Raji (cell line): ENCODE results near the gene AKAP6.

ENCODE experiments used
- POLR2A ChIP-seq: IDR thresholded peaks from 2 replicates; pipeline ENCODE4 v1.6.1; 2011; ENCODE audit warnings: low read depth, low read length, control low read depth; ENCODE audit not compliant: insufficient read depth

Gene AKAP6

GRCh38 chr14:32696325-32697091 is 367.4 kb downstream of the AKAP6 start:
- TF ChIP-seq POLR2A, result no peak

DNA sequence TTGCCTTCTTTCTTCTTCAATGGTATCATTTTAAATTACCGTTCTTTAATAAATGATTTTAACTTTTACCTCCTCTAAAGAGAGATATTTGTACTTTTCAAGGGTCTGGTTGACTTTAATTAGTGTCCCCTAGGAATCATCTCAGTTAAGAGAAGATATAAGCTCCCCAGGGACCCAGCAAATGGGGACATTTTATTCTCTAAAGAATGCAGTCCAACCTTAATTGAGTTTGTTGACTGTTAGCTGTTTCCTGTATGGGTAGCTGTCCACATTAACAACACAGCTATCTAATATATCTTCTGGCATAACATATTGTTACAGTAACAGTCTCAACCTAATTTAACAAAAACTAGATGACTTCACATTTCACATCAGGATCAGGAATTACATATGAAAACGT is 368.0 kb downstream of the AKAP6 start:
- TF ChIP-seq POLR2A, result no peak

DNA sequence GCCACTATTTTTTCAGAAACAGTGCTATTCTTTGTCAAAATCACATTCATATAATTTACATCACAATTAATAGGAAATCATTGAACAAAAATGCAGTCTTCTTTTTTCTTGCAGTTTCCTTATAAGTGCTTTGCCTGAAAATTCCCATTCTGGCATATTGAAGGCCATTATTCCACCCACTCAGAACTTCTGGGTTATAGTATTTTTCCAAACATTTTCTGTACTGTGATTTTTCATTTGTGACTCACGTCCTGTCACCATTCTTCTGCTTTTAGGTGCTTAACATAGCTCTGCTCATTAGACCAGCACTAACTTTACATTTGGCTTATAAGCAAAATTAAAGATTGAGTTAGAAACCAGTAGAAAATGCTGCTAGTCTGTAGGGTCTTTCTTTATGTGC is 368.6 kb downstream of the AKAP6 start:
- no peak for TF ChIP-seq POLR2A

DNA sequence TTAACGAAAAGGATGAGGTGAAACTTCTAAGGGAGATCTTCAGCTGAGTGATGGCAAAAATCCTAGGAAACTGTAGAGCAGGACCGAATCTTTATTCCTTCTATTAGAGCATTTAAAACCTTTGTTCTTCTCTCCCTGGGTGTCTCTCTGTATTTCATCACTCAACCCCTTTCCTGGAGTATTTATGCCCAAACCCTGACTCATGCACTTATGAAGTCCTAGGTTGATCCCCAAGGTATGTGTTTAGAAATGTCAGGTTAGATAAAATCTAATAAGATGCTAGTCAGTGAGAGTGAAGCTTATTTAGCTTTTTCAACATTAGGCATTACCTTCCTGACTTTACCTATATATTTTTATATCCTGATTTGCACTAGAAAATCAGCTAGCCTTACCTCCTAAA is 369.7 kb downstream of the AKAP6 start:
- no peak for TF ChIP-seq POLR2A

DNA sequence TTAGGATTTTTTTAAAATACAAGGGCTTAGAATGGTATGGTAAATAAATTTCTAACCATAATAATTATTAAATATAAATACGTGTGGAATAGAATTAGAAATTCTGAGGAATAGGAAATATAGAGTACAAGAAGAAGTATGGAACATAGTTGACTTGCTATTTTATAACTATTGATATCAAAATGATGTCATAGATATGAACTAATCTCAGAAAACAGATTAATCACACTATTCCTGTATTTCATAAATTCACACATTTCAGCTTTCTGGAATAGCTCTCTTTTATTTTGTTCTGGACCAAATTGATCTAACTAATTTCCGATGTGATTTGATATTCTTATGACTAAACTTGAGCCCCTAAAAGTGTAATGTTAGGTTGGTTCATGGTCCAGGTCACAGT is 372.4 kb downstream of the AKAP6 start:
- no peak for TF ChIP-seq POLR2A

DNA sequence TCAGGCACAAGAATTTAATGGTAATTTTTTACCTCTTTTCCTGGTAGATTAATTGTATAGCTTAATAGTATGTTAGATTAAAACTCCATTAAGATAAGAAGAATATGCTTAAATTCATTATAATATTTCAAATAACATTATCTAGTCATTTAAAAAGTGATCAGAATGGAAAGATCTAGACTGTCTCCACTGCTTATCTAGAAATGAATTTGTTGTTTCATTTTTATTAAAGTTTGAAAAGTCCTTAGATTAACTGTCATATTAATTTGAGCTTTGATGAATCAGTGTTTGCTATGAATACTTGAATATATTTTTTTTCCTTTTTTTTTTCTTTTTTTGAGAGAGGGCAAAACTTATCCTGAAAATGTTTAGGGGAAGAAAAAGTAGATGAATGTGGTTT is 373.0 kb downstream of the AKAP6 start:
- TF ChIP-seq POLR2A, result no peak

DNA sequence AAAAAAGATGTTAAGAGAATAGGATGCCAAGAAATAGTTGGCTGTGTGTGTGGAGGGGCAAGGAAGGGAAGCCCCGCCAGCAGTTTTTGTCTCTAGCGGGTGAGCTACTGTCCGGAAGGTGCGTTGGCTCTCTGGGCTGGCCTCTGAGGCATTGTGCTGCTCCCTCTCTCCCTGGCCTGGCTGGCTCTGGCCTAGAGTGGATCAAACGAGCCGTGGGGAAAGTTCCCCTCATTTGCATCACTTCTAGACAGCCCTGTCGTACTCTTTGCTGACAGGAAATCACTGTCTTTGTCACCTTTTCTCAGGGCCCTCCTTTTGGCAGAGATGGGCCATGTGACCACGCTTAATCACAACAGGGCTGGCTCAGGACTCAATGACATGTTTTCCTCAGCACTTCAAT is 373.5 kb downstream of the AKAP6 start:
- TF ChIP-seq POLR2A, result no peak

- TF ChIP-seq POLR2A, result no peak
These were observed 374.1 kb downstream of the AKAP6 start for GRCh38 chr14:32703183-32703621.

- no peak for TF ChIP-seq POLR2A
These were observed 377.8 kb downstream of the AKAP6 start for GRCh38 chr14:32706721-32707519.

DNA sequence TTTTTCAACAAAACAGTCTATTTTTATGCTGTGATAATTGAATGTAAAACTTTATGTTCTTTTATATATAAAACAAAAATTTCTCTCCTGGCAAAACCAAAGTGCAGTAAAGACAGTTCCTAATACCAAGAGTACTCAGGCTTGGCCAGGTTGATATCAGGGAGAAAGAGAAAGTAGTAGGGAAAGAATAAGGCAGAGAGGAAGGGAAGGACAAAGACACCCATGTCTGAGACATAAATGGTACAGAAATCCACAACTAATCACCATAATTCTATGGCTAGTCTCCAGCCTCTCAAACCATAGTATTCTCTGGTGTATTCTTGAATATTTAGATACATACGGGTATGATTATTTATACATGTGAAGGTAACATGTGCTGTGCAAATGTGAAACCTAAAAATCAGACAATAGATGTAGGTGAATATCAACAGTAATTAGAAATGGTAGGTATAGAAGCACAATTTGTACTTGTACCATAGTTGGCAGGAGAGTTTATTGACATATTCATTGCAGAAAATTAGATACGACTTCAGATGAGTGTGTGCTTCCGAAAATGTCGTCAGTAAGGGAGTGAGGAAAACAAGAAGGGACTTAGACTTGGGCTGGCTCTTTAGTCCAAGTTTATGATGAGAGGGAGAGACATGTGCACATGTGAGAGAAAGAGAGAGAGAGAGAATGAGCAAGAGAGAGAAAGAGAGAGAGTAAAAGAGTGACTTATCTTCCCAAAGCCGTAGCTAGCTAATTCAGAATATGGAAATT is 378.8 kb downstream of the AKAP6 start:
- no peak for TF ChIP-seq POLR2A

DNA sequence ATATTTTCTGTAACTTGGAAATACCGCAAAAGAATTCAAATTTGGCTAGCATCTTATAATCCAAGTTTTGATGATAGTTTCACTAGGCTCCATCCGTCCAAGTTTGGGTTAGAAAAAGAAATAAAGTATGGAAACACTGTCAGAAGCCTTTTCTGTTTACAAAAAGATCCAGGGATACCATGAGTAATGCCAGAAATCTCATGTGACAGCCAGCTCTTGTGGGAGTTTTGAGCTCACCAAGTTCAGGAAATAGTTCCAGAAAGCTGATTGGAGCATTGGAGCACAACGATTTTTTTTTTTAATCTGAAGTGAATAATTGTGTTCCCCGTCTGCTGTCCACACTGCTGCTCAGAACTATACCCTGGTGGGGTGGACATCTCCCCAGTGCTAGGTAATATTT is 379.9 kb downstream of the AKAP6 start:
- TF ChIP-seq POLR2A, result no peak

DNA sequence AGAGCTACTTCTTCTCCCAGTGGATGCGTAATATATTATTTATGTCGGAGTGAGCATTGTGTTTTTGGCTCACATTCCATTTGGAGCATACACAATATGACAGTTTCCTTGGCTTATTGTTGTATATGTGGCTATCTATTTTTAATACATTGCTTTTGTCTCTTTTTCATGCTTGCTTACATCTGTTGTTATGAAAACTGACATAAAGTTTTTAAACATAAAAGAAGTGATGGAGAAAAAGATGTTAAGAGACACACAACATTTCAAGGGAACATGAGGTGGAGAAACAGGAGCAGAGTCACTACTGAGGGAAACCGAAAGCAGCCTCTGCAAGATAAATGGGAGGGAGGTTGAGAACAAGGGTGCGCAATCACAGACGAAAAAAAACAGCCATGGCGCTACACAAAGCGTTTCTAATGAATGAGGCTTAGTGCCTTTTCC is 381.2 kb downstream of the AKAP6 start:
- TF ChIP-seq POLR2A, result no peak

- TF ChIP-seq POLR2A, result no peak
These were observed 381.9 kb downstream of the AKAP6 start for GRCh38 chr14:32710731-32711680.

GRCh38 chr14:32713856-32714255 is 384.8 kb downstream of the AKAP6 start:
- no peak for TF ChIP-seq POLR2A

DNA sequence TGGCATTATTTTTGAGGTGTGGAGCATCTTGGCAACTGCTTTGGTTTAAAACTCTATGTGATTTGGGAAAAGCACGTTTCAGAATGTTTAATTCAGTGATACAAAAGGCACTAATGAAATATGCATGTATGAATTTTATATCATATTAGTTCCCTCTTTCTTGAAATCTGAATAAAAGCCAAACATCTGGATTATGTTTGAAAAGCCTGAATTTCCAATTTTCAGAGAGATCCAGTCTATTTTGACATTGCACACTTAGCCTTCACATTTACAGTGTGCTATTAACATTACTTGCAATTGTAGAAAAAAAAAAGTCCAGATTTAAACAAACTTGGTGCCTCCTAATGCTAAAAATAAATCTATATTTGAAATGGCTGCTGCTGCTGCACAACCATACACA is 390.5 kb downstream of the AKAP6 start:
- no peak for TF ChIP-seq POLR2A

DNA sequence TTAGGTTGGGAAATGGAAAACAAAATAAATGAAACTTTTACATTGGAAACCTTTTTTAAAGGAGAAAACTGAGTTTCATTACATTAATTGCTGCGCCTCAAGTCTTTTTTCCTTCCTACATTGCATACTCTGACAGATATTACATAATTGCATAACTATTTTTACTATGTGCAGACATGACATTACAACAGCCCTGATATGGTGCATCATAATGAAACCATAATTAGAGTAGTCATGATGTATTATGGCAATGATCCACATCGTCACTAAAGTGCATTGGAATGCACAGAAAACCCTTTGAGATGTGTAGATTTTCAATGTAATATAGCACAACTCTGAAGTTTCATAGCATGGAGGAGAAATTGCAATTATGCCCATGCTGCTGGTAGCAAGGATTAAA is 391.8 kb downstream of the AKAP6 start:
- no peak for TF ChIP-seq POLR2A
